Lung (tissue), 12 donors: ENCODE measurements around the gene DHCR24. TPM values are rescaled to one million over a fixed set of nuclear protein-coding genes. Genes with fewer than 3 reads are reported as not detected.
A peak's percentile ranks its signal among the peaks of the same experiment; 100 is the strongest.

Source experiments
- ATAC-seq: fragments of 200-7000 bp; cut with Tn5 transposase; one replicate; pipeline ENCODE4 v1.9.1; 2020; ENCODE audit warnings: moderate number of reproducible peaks; ENCODE audit not compliant: insufficient read depth, low FRiP score
- DNase-seq, 3 donors: peaks; one replicate each; pipeline ENCODE4 v3.0.0-alpha.2; 2013 to 2017
- H3K27ac ChIP-seq, 2 donors: one replicate each; pipeline ENCODE4 v1.5.1; 2013; ENCODE audit warnings: mild to moderate bottlenecking in 2 of 2, moderate library complexity in 2 of 2, control low read depth in 1 of 2, inconsistent platforms in 1 of 2, low read depth in 1 of 2, low read length in 1 of 2
- H3K27me3 ChIP-seq, 3 donors: one replicate each; pipeline ENCODE4 v1.5.1; 2013; ENCODE audit warnings: low read length in 2 of 3; ENCODE audit not compliant: control insufficient read depth in 3 of 3, insufficient read depth in 3 of 3
- H3K36me3 ChIP-seq, 4 donors: one replicate each; pipeline ENCODE4 v1.5.1; 2013; ENCODE audit warnings: low read length in 4 of 4, mild to moderate bottlenecking in 1 of 4, moderate library complexity in 1 of 4; ENCODE audit not compliant: control insufficient read depth in 4 of 4, insufficient read depth in 4 of 4
- H3K4me1 ChIP-seq, 5 donors: one replicate each; pipeline ENCODE4 v1.5.1; 2013; ENCODE audit warnings: low read length in 5 of 5, mild to moderate bottlenecking in 2 of 5, moderate library complexity in 1 of 5; ENCODE audit not compliant: control insufficient read depth in 5 of 5, insufficient read depth in 5 of 5
- H3K4me3 ChIP-seq: one replicate; pipeline ENCODE4 v1.5.1; 2013; ENCODE audit warnings: mild to moderate bottlenecking, control low read depth, moderate library complexity
- H3K9ac ChIP-seq, 2 donors: one replicate each; pipeline ENCODE4 v1.5.1; 2013; ENCODE audit warnings: low read length in 2 of 2, control low read depth in 1 of 2; ENCODE audit not compliant: insufficient read depth in 1 of 2
- H3K9me3 ChIP-seq, 4 donors: one replicate each; pipeline ENCODE4 v1.5.1; 2013; ENCODE audit warnings: low read length in 3 of 4, mild to moderate bottlenecking in 1 of 4, moderate library complexity in 1 of 4; ENCODE audit not compliant: control insufficient read depth in 4 of 4, insufficient read depth in 3 of 4
- WGBS, 2 donors: extraction: QIAGEN DNeasy Blood & Tissue Kit; methylation state at CpG; one replicate each; pipeline ENCODE4 v1.1.7; 2013; 5-methylcytosine and 5-hydroxymethylcytosine counted together
- polyA plus RNA-seq, 2 donors: library from polyadenylated mRNA; stranded (reverse); fragments of 200-250 nt; gene quantifications; one replicate each; pipeline ENCODE4 v1.2.1, GENCODE V29; 2013
- total RNA-seq, 2 donors: library from RNA; depleted of rRNA in 1 of 2; stranded (reverse); fragments of >200 nt in 1 of 2; gene quantifications; one replicate each; pipeline ENCODE4 v1.2.1, GENCODE V29; 2014 to 2021
- TF ChIP-seq, protein P1 (sequence below): IDR thresholded peaks from 2 replicates; pipeline ENCODE4 v1.5.1; 2012; ENCODE audit warnings: mild to moderate bottlenecking; ENCODE audit errors: control extremely low read depth, extremely low read depth
- donor health status: control.
- donor health status: control.
- donor health status: Bipolar disorder and iron deficiency.
- donor health status: healthy.
- donor health status: DM: yes; HTN: yes; CAD: no.

DHCR24 gene
- total and polyA plus RNA-seq, 4 donors: 269 to 735 (median 436) TPM

DNA sequence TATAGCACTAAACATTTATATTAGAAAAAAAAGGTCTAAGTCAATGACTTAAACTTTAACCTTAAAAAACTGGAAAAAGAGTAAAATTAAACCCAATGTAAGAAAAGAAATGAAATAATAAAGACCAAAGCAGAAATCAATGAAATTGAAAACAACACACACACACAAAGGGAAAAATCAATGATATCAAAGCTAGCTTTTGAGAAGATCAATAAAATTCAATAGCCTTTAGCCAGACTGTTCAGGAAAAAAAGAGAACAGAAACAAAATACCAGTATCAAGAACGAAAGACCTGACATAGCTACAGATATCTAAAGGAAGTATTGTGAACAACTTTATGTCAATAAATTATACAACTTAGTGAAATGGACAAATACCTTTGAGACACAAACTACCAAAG is 7.1 kb downstream of the DHCR24 start:
- ATAC-seq (no peak), DNase-seq (no peak)
- TF ChIP-seq, protein P1, sequence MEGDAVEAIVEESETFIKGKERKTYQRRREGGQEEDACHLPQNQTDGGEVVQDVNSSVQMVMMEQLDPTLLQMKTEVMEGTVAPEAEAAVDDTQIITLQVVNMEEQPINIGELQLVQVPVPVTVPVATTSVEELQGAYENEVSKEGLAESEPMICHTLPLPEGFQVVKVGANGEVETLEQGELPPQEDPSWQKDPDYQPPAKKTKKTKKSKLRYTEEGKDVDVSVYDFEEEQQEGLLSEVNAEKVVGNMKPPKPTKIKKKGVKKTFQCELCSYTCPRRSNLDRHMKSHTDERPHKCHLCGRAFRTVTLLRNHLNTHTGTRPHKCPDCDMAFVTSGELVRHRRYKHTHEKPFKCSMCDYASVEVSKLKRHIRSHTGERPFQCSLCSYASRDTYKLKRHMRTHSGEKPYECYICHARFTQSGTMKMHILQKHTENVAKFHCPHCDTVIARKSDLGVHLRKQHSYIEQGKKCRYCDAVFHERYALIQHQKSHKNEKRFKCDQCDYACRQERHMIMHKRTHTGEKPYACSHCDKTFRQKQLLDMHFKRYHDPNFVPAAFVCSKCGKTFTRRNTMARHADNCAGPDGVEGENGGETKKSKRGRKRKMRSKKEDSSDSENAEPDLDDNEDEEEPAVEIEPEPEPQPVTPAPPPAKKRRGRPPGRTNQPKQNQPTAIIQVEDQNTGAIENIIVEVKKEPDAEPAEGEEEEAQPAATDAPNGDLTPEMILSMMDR: no peak
- no peaks in the 10 kb centered on the region for H3K9me3 ChIP-seq
- no peak overlapping the region for H3K27ac ChIP-seq
- no peak overlapping the region for H3K9ac ChIP-seq
- 72 to 84% methylated on average over 1 of the region's 1 CpG for WGBS, 2 donors
- no peaks in the 10 kb centered on the region for H3K27me3 ChIP-seq
- peaks cover 0 to 14% (median 3%) of the 10 kb centered on the region in 5 donors for H3K4me1 ChIP-seq
- H3K4me3 ChIP-seq: no peak overlapping the region
- H3K36me3 ChIP-seq: peaks cover 0 to 17% (median 6%) of the 10 kb centered on the region in 4 donors

DNA sequence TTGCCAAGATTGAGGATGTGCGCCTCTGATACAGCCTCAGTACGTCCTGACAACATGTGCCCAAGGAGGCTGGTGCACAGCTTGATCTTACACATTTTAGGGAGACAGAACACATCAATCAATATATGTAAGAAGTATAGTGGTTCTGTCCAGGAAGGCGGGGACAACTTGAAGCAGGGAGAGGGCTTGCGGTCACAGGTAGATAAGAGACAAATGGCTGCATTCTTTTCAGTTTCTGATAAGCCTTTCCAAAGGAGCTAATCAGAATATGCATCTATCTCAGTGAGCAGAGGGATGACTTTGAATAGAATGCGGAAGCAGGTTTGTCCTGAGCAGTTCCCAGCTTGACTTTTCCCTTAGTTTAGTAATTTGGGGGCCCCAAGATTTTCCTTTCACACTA is 10.2 kb downstream of the DHCR24 start:
- no peaks in the 10 kb centered on the region for H3K27me3 ChIP-seq
- DNase-seq (no peak), ATAC-seq (no peak)
- no peak overlapping the region for H3K27ac ChIP-seq
- TF ChIP-seq, protein P1: no peak
- 89 to 91% methylated on average over 5 of the region's 5 CpGs for WGBS, 2 donors
- no peak overlapping the region for H3K4me3 ChIP-seq
- peaks cover 0 to 10% (median 0%) of the 10 kb centered on the region in 5 donors for H3K4me1 ChIP-seq
- H3K9ac ChIP-seq: no peak overlapping the region
- peaks cover 0 to 2% (median 0%) of the 10 kb centered on the region in 4 donors for H3K9me3 ChIP-seq
- H3K36me3 ChIP-seq: peaks cover 3 to 26% (median 17%) of the 10 kb centered on the region in 4 donors

DNA sequence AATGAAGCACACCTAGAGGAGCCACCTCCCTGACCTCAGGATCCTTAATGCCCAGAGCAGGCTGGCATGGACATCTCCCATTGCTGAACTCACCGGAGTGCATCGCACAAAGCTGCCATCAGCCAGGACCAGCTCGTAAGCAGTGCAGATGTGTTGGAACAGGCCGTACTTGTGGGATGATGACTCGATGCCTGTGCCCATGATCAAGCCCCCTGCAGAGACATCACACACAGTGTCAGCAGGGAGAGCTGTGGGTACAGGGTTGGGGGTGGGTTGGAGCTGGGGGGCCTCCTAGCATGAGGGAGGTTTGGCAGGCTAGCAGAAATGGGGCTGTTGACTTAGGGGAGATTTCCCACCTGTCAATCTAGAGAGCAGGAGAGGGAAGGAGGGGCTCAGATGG is 12.0 kb downstream of the DHCR24 start:
- WGBS, 2 donors: 91 to 93% methylated on average over 5 of the region's 5 CpGs
- ATAC-seq: no peak
- H3K27ac ChIP-seq: peak overlapping the region in 1 of 2 donors; percentile 59

More for the DNA sequence above, 12.0 kb downstream of the DHCR24 start:
- Histone ChIP-seq H3K4me1 (peaks cover 0 to 10% (median 0%) of the 10 kb centered on the region in 5 donors), H3K9me3 (peaks cover 0 to 2% (median 0%) of the 10 kb centered on the region in 4 donors), H3K4me3 (no peak overlapping the region), H3K27me3 (no peaks in the 10 kb centered on the region), H3K9ac (no peak overlapping the region), H3K36me3 (peaks cover 6 to 32% (median 21%) of the 10 kb centered on the region in 4 donors)
- TF ChIP-seq, protein P1: no peak
- DNase-seq: no peak
